ENCODE data around the gene CDH13. TPM values are rescaled to one million over a fixed set of nuclear protein-coding genes. Genes with fewer than 3 reads are reported as not detected.

The CDH13 gene
- total and polyA plus RNA-seq, 5 donors, result 20.7 to 123 (median 93.6) TPM

DNA sequence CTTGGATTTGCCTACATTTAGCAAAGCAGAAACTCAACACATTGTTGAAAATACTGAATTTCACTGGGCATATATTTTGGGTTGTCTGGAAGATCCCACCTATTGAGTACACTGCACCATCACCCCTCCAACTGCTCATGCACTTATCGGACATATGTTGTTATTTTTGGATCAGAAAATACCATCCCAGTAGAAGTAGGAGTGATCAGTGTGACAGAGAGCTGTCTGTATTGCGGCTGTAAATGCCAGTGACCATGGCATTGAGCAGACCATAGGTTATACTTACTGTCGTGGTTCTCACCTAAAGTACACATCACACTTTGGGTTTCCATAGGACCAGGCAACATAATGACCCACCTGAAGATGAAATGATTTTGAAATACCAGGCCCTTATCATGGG lies 264.7 kb downstream of the CDH13 start:
- H3K27me3 ChIP-seq (ENCODE audit: control insufficient read depth, insufficient read depth), result no peaks in the 10 kb centered on the region
- no peaks in the 10 kb centered on the region for H3K9me3 ChIP-seq (ENCODE audit: control insufficient read depth, low read length)
- peaks cover 8% of the 10 kb centered on the region for H3K4me1 ChIP-seq (ENCODE audit: control insufficient read depth, insufficient read depth, low read length)
- intact Hi-C loops (cut with DNase I), result no loop called here
- no peak for ATAC-seq
- no peak for DNase-seq
- no peak overlapping the region for H3K4me3 ChIP-seq (ENCODE audit: low read length)
- 68% methylated on average over 3 of the region's 3 CpGs for WGBS
- H3K27ac ChIP-seq (ENCODE audit: low read length), result peak overlapping the region; percentile 1

- peak overlapping the region; percentile 1 for H3K27ac ChIP-seq (ENCODE audit: low read length)
- H3K9me3 ChIP-seq (ENCODE audit: control insufficient read depth, low read length), result no peaks in the 10 kb centered on the region
- no peak for DNase-seq
- H3K27me3 ChIP-seq (ENCODE audit: control insufficient read depth, insufficient read depth), result no peaks in the 10 kb centered on the region
- no peak overlapping the region for H3K4me3 ChIP-seq (ENCODE audit: low read length)
- WGBS, result 56% methylated on average over 3 of the region's 3 CpGs
- intact Hi-C loops (cut with DNase I), result no loop called here
- H3K4me1 ChIP-seq (ENCODE audit: control insufficient read depth, insufficient read depth, low read length), result peaks cover 8% of the 10 kb centered on the region
- ATAC-seq, result no peak
Observed at GRCh38 chr16:82891918-82892317, 265.1 kb downstream of the CDH13 start.

DNA sequence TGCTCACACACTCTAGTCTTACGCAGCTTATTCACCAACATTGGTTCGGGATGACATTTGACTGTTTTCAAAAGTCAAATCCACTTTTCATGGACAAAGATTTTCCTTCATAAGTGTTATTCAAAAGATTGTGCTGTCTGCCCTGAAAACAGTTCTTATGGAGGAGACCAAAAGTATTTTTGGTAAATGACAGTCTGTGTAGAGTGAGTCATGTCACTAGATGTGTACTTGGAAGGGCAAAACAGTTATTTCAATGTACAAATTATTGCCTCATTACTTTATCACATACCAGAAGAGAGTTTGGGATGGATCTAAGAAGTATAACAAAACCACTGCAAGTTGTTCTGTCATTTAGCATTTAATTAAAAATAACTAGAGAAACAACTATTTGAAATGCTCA lies 265.6 kb downstream of the CDH13 start:
- peaks cover 8% of the 10 kb centered on the region for H3K4me1 ChIP-seq (ENCODE audit: control insufficient read depth, insufficient read depth, low read length)
- H3K4me3 ChIP-seq (ENCODE audit: low read length), result no peak overlapping the region
- H3K27ac ChIP-seq (ENCODE audit: low read length), result no peak overlapping the region
- DNase-seq, result no peak
- no peaks in the 10 kb centered on the region for H3K27me3 ChIP-seq (ENCODE audit: control insufficient read depth, insufficient read depth)
- no peaks in the 10 kb centered on the region for H3K9me3 ChIP-seq (ENCODE audit: control insufficient read depth, low read length)
- peak in 1 of 2 donors; percentile 37 for ATAC-seq
- intact Hi-C loops (cut with DNase I), result no loop called here
- 65% methylated on average over 2 of the region's 2 CpGs for WGBS

GRCh38 chr16:82895843-82896242 lies 269.1 kb downstream of the CDH13 start:
- Histone ChIP-seq H3K27ac (ENCODE audit: low read length) (no peak overlapping the region), H3K9me3 (ENCODE audit: control insufficient read depth, low read length) (no peaks in the 10 kb centered on the region), H3K27me3 (ENCODE audit: control insufficient read depth, insufficient read depth) (no peaks in the 10 kb centered on the region), H3K4me1 (ENCODE audit: control insufficient read depth, insufficient read depth, low read length) (peaks cover 7% of the 10 kb centered on the region), H3K4me3 (ENCODE audit: low read length) (no peak overlapping the region)
- intact Hi-C loops (cut with DNase I), result no loop called here
- ATAC-seq (no peak), DNase-seq (no peak)
- WGBS, result 72% methylated on average over 4 of the region's 4 CpGs

GRCh38 chr16:82899006-82899405 lies 272.2 kb downstream of the CDH13 start:
- DNase-seq, result no peak
- H3K9me3 ChIP-seq (ENCODE audit: control insufficient read depth, low read length), result no peaks in the 10 kb centered on the region
- peaks cover 4% of the 10 kb centered on the region for H3K4me1 ChIP-seq (ENCODE audit: control insufficient read depth, insufficient read depth, low read length)
- no peaks in the 10 kb centered on the region for H3K27me3 ChIP-seq (ENCODE audit: control insufficient read depth, insufficient read depth)
- H3K27ac ChIP-seq (ENCODE audit: low read length), result no peak overlapping the region
- ATAC-seq, result no peak
- intact Hi-C loops (cut with DNase I), result no loop called here
- WGBS, result 99% methylated on average over 2 of the region's 2 CpGs
- no peak overlapping the region for H3K4me3 ChIP-seq (ENCODE audit: low read length)

GRCh38 chr16:82899731-82900450 lies 273.1 kb downstream of the CDH13 start:
- no peak for ATAC-seq
- intact Hi-C loops (cut with DNase I), result no loop called here
- H3K27ac ChIP-seq (ENCODE audit: low read length), result no peak overlapping the region

GRCh38 chr16:82900559-82900958 lies 273.8 kb downstream of the CDH13 start:
- H3K9me3 ChIP-seq (ENCODE audit: control insufficient read depth, low read length), result no peaks in the 10 kb centered on the region
- no peak for DNase-seq
- ATAC-seq, result no peak
- peaks cover 4% of the 10 kb centered on the region for H3K4me1 ChIP-seq (ENCODE audit: control insufficient read depth, insufficient read depth, low read length)
- H3K4me3 ChIP-seq (ENCODE audit: low read length), result no peak overlapping the region
- WGBS, result 45% methylated on average over 8 of the region's 8 CpGs
- H3K27me3 ChIP-seq (ENCODE audit: control insufficient read depth, insufficient read depth), result no peaks in the 10 kb centered on the region
- no peak overlapping the region for H3K27ac ChIP-seq (ENCODE audit: low read length)
- intact Hi-C loops (cut with DNase I), result no loop called here

More at GRCh38 chr16:82899731-82900450, 273.1 kb downstream of the CDH13 start:
- no peak for DNase-seq
- Histone ChIP-seq H3K27me3 (ENCODE audit: control insufficient read depth, insufficient read depth) (no peaks in the 10 kb centered on the region), H3K4me1 (ENCODE audit: control insufficient read depth, insufficient read depth, low read length) (peaks cover 4% of the 10 kb centered on the region), H3K9me3 (ENCODE audit: control insufficient read depth, low read length) (no peaks in the 10 kb centered on the region), H3K4me3 (ENCODE audit: low read length) (no peak overlapping the region)
- 79% methylated on average over 4 of the region's 4 CpGs for WGBS

- no peak for ATAC-seq
- WGBS, result 78% methylated on average over 10 of the region's 10 CpGs
- H3K9me3 ChIP-seq (ENCODE audit: control insufficient read depth, low read length), result no peaks in the 10 kb centered on the region
- no peak overlapping the region for H3K4me3 ChIP-seq (ENCODE audit: low read length)
- no peaks in the 10 kb centered on the region for H3K4me1 ChIP-seq (ENCODE audit: control insufficient read depth, insufficient read depth, low read length)
- intact Hi-C loops (cut with DNase I), result no loop called here
- DNase-seq, result no peak
- H3K27ac ChIP-seq (ENCODE audit: low read length), result no peak overlapping the region
- H3K27me3 ChIP-seq (ENCODE audit: control insufficient read depth, insufficient read depth), result no peaks in the 10 kb centered on the region
Observed at GRCh38 chr16:82911925-82912324, 285.2 kb downstream of the CDH13 start.

DNA sequence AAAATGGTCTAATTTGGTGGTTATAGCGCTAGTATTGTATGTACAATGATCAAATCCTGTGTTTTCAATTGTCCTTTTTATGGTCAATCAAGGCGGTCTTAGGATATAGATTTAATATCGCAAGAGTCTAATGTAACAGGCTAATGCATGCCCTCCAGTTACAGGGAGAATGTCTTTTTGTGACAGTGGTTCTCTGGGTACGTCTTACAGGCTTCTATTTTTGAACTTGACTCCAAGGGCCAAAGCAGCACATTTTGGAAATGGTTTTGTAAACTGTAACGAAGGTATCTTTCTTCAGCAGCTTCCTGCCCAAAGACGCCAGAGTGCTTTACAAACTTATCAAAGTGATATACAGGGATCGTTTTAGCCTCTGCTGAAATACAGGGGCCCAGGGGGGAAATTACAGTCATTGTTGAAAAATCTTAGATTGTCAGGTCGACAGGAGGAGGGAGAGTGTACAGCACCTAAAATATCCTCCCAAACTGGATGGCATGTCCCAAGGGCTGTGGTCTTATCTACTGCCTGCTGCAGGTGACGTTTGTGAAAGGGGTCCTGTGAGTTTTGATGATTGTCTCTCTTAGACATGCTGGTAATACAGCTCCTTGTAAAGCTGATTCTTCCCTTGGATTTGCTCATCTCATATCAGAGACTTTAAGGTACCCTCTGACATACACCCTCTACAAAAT lies 288.5 kb downstream of the CDH13 start:
- no peaks in the 10 kb centered on the region for H3K4me1 ChIP-seq (ENCODE audit: control insufficient read depth, insufficient read depth, low read length)
- intact Hi-C loops (cut with DNase I), result no loop called here
- WGBS, result 61% methylated on average over 9 of the region's 9 CpGs
- H3K9me3 ChIP-seq (ENCODE audit: control insufficient read depth, low read length), result no peaks in the 10 kb centered on the region
- ATAC-seq, result no peak
- no peak for DNase-seq
- no peak overlapping the region for H3K27ac ChIP-seq (ENCODE audit: low read length)
- no peak overlapping the region for H3K4me3 ChIP-seq (ENCODE audit: low read length)
- H3K27me3 ChIP-seq (ENCODE audit: control insufficient read depth, insufficient read depth), result no peaks in the 10 kb centered on the region

- no peak overlapping the region for H3K27ac ChIP-seq (ENCODE audit: low read length)
- H3K4me3 ChIP-seq (ENCODE audit: low read length), result no peak overlapping the region
- DNase-seq, result no peak
- intact Hi-C loops (cut with DNase I), result no loop called here
- no peaks in the 10 kb centered on the region for H3K4me1 ChIP-seq (ENCODE audit: control insufficient read depth, insufficient read depth, low read length)
- WGBS, result 73% methylated on average over 5 of the region's 5 CpGs
- H3K9me3 ChIP-seq (ENCODE audit: control insufficient read depth, low read length), result no peaks in the 10 kb centered on the region
- H3K27me3 ChIP-seq (ENCODE audit: control insufficient read depth, insufficient read depth), result no peaks in the 10 kb centered on the region
- ATAC-seq, result no peak
Observed at GRCh38 chr16:82917886-82918595, 291.3 kb downstream of the CDH13 start.
